Measurements from ENCODE around the gene PLXNA1.

- TF ChIP-seq POLR2AphosphoS5 (IDR thresholded peaks at IDR 0.05; ENCODE audit: low read depth, low read length) (no peak), POLR2A (IDR thresholded peaks at IDR 0.05; ENCODE audit: low read depth, low read length) (no peak), TAF1 (IDR thresholded peaks at IDR 0.05; ENCODE audit: low read depth, low read length) (no peak), SPI1 (IDR thresholded peaks at IDR 0.05; ENCODE audit: low read depth, low read length) (no peak), POU2F2 (IDR thresholded peaks at IDR 0.05; ENCODE audit: low read depth, low read length) (no peak)
Measured at GRCh38 chr3:127013758-127014535, 31.0 kb downstream of the PLXNA1 start.

Measured in GM12891 (cell line).